HCT116 (cell line): ENCODE results near the gene TTYH1. TPM values are rescaled to one million over a fixed set of nuclear protein-coding genes. Genes with fewer than 3 reads are reported as not detected.

ENCODE experiments used
- ATAC-seq: fragments of 200-7000 bp; cut with Tn5 transposase; 2 replicates; pipeline ENCODE4 v1.9.1; 2020; ENCODE audit warnings: mild to moderate bottlenecking, moderate library complexity
- BruUV-seq: library from RNA; stranded (reverse); fragments of 400-500 nt; replicated peaks from 2 replicates; lab custom pipeline; 2021; lab: Mats Ljungman, UMichigan
- CTCF ChIA-PET: fragments of 300-600 bp; sonication (Branson Sonifier 250); formaldehyde crosslinking; loops from one replicate; lab custom pipeline; 2021; ENCODE audit warnings: antibody characterized with exemption; lab: Charles Lee
- POLR2A ChIA-PET: fragments of 300-600, 350-600 bp; sonication (Branson Sonifier 250); formaldehyde crosslinking; loops from one replicate; lab custom pipeline; 2021; ENCODE audit warnings: antibody characterized with exemption; lab: Charles Lee
- RAD21 ChIA-PET, 2 experiments: fragments of 300-600 bp; sonication (Branson Sonifier 250); formaldehyde crosslinking; loops; one replicate each; lab custom pipeline; 2023; ENCODE audit warnings: low total read pairs in 2 of 2; ENCODE audit not compliant: uncharacterized antibody in 2 of 2, unreplicated experiment in 2 of 2, low non-redundant PET in 1 of 2; lab: Charles Lee
- DNase-seq: peaks from one replicate; pipeline ENCODE4 v3.0.0-alpha.2; 2010; ENCODE audit warnings: low read depth, low spot score
- H2AFZ ChIP-seq: fragments of 200-600 bp; shearing (Covaris generic), sonication (generic); 2 replicates; pipeline ENCODE4 v1.6.1; 2017; ENCODE audit warnings: low read depth, mixed run types, mixed read lengths, antibody characterized with exemption, low read length; ENCODE audit not compliant: poor library complexity, severe bottlenecking
- H3K27ac ChIP-seq: 2 replicates; pipeline ENCODE4 v1.5.1; 2012; ENCODE audit warnings: low read depth, low read length
- H3K27me3 ChIP-seq: fragments of 200-600 bp; sonication (generic); 2 replicates; pipeline ENCODE4 v1.6.1; 2016; ENCODE audit warnings: mixed run types, low read length, mixed read lengths; ENCODE audit not compliant: insufficient read depth
- H3K36me3 ChIP-seq, 2 experiments: fragments of 200-500 bp in 1 of 2; fragments of 200-600 bp in 1 of 2; sonication (Bioruptor generic) in 1 of 2; sonication (generic) in 1 of 2; 2 replicates each; pipeline versions ENCODE4 v1.5.1 to v1.6.1; 2014 to 2016; ENCODE audit warnings: low read length in 2 of 2, inconsistent platforms in 1 of 2, mixed read lengths in 1 of 2, mixed run types in 1 of 2; ENCODE audit not compliant: insufficient read depth in 2 of 2, control insufficient read depth in 1 of 2
- H3K4me1 ChIP-seq, 2 experiments: fragments of 200-600 bp in 1 of 2; sonication (generic) in 1 of 2; 2 replicates each; pipeline versions ENCODE4 v1.5.1 to v1.6.1; 2012 to 2017; ENCODE audit warnings: low read length in 2 of 2, inconsistent platforms in 1 of 2, mild to moderate bottlenecking in 1 of 2, mixed read lengths in 1 of 2, mixed run types in 1 of 2, moderate library complexity in 1 of 2; ENCODE audit not compliant: insufficient read depth in 2 of 2, control insufficient read depth in 1 of 2
- H3K4me2 ChIP-seq: fragments of 200-600 bp; sonication (generic); 2 replicates; pipeline ENCODE4 v1.6.1; 2017; ENCODE audit warnings: mixed run types, low read length, mixed read lengths
- H3K4me3 ChIP-seq, 2 experiments: fragments of 200-600 bp in 1 of 2; sonication (generic) in 1 of 2; replicated peaks in 1 of 2; 2 replicates each; pipeline ENCODE4 v1.5.1; 2011 to 2016; ENCODE audit warnings: low read length in 2 of 2, control low read depth in 1 of 2, low read depth in 1 of 2, mild to moderate bottlenecking in 1 of 2, mixed read lengths in 1 of 2, mixed run types in 1 of 2
- H3K79me2 ChIP-seq: fragments of 200-600 bp; sonication (generic); 2 replicates; pipeline ENCODE4 v1.6.1; 2017; ENCODE audit warnings: mild to moderate bottlenecking, mixed run types, low read length, moderate library complexity, mixed read lengths; ENCODE audit not compliant: insufficient read depth
- H3K9ac ChIP-seq: fragments of 200-600 bp; sonication (generic); 2 replicates; pipeline ENCODE4 v1.6.1; 2016; ENCODE audit warnings: low read length, mixed read lengths
- H3K9me2 ChIP-seq: fragments of 200-600 bp; sonication (generic), shearing (Covaris generic); 2 replicates; pipeline ENCODE4 v1.6.1; 2017; ENCODE audit warnings: mixed run types, mild to moderate bottlenecking, moderate library complexity; ENCODE audit not compliant: insufficient read depth
- H3K9me3 ChIP-seq, 2 experiments: fragments of 200-500 bp in 1 of 2; fragments of 200-600 bp in 1 of 2; sonication (Bioruptor generic) in 1 of 2; sonication (generic) in 1 of 2; 2 replicates each; pipeline ENCODE4 v1.6.1; 2014 to 2017; ENCODE audit warnings: low read length in 2 of 2, mixed read lengths in 2 of 2, inconsistent platforms in 1 of 2, low read depth in 1 of 2, mild to moderate bottlenecking in 1 of 2, mixed run types in 1 of 2, moderate library complexity in 1 of 2; ENCODE audit not compliant: control insufficient read depth in 1 of 2, insufficient read depth in 1 of 2
- H4K20me1 ChIP-seq: fragments of 200-600 bp; sonication (generic), shearing (Covaris generic); 2 replicates; pipeline ENCODE4 v1.6.1; 2017; ENCODE audit warnings: mixed run types, mild to moderate bottlenecking, moderate library complexity; ENCODE audit not compliant: insufficient read depth
- CBX3 ChIP-seq: IDR thresholded peaks from 2 replicates; pipeline ENCODE4 v1.6.1; 2012; ENCODE audit warnings: low read depth
- ELF1 ChIP-seq: IDR thresholded peaks from 2 replicates; pipeline ENCODE4 v1.6.1; 2012; ENCODE audit warnings: low read depth, borderline replicate concordance
- EZH2 ChIP-seq: fragments of 200-600 bp; sonication (generic); IDR thresholded peaks from 2 replicates; pipeline ENCODE4 v1.6.1; 2017; ENCODE audit warnings: antibody characterized with exemption, mixed run types
- FOSL1 ChIP-seq: IDR thresholded peaks from 2 replicates; pipeline ENCODE4 v1.6.1; 2012; ENCODE audit warnings: low read depth
- POLR2AphosphoS5 ChIP-seq: IDR thresholded peaks from 2 replicates; pipeline ENCODE4 v1.6.1; 2011; ENCODE audit warnings: mild to moderate bottlenecking, low read depth, low read length, moderate library complexity
- RAD21 ChIP-seq: IDR thresholded peaks from 2 replicates; pipeline ENCODE4 v1.6.1; 2012; ENCODE audit warnings: low read depth, mild to moderate bottlenecking
- SIN3A ChIP-seq: IDR thresholded peaks from 2 replicates; pipeline ENCODE4 v1.6.1; 2012; ENCODE audit warnings: low read depth
- SRF ChIP-seq: IDR thresholded peaks from 2 replicates; pipeline ENCODE4 v1.6.1; 2012; ENCODE audit warnings: low read depth
- TCF7L2 ChIP-seq: IDR thresholded peaks from 2 replicates; pipeline ENCODE4 v1.7.0; 2011; ENCODE audit warnings: borderline replicate concordance, inconsistent platforms; ENCODE audit not compliant: insufficient read depth, insufficient read length; ENCODE audit errors: extremely low read depth
- ZFX ChIP-seq: fragments of 450-650 bp; IDR thresholded peaks from 2 replicates; pipeline ENCODE4 v1.6.1; 2017
- intact Hi-C: fragments of 100-400 bp; cut with micrococcal nuclease; formaldehyde crosslinking; loops from 2 replicates; pipeline ENCODE4 v1.10.0; 2022
- total RNA-seq: library from RNA; stranded (reverse); gene quantifications from one replicate; pipeline ENCODE4 v1.2.1, GENCODE V29; 2021; ENCODE audit not compliant: unreplicated experiment
- TF ChIP-seq, protein P1 (sequence below): IDR thresholded peaks from 2 replicates; pipeline ENCODE4 v1.6.1; 2012
- TF ChIP-seq, protein P2 (sequence below), 3 experiments: fragments of 200-600 bp in 1 of 3; sonication (generic) in 1 of 3; IDR thresholded peaks in 2 of 3; conservative IDR thresholded peaks in 1 of 3; 2 replicates each; pipeline ENCODE4 v1.5.1; 2012 to 2017; ENCODE audit warnings: low read depth in 2 of 3, low read length in 2 of 3, antibody characterized with exemption in 1 of 3, borderline replicate concordance in 1 of 3, control low read depth in 1 of 3, mild to moderate bottlenecking in 1 of 3, mixed read lengths in 1 of 3, mixed run types in 1 of 3, moderate library complexity in 1 of 3; ENCODE audit not compliant: insufficient read depth in 1 of 3
- TF ChIP-seq, protein P3 (sequence below): IDR thresholded peaks from 2 replicates; pipeline ENCODE4 v1.6.1; 2012
- TF ChIP-seq, protein P4 (sequence below): IDR thresholded peaks from 2 replicates; pipeline ENCODE4 v1.6.1; 2011; ENCODE audit warnings: mild to moderate bottlenecking, low read length, moderate library complexity; ENCODE audit not compliant: insufficient replicate concordance; ENCODE audit errors: extremely low read depth

Gene TTYH1
- total RNA-seq, 1 experiment from 2014 or later: 0.37 TPM

DNA sequence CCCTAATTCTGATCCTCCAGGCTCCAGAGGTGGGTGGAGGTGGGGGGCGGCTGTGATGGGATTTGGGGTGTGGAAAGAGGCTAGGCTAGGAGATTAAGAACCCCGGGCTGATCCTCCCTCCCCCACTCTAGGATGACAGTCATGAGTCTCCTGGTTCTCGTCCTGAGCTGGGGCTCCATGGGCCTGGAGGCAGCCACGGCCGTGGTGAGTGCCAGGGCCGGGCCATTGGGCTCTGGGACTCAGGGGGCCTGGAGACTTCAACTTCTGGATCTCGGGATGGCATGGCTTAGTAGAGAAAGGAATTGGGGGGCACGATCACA lies 13.9 kb downstream of the TTYH1 start:
- ATAC-seq (no peak), DNase-seq (no peak)
- CTCF ChIA-PET: no interaction called here
- intact Hi-C loops: no loop called here
- Histone ChIP-seq H3K4me3 (no peak overlapping the region), H3K9me2 (no peaks in the 10 kb centered on the region), H3K27me3 (no peaks in the 10 kb centered on the region), H3K4me1 (peaks cover 29 to 36% of the 10 kb centered on the region in 2 experiments), H3K9ac (no peak overlapping the region), H3K79me2 (no peaks in the 10 kb centered on the region), H4K20me1 (no peaks in the 10 kb centered on the region), H3K36me3 (no peaks in the 10 kb centered on the region), H3K4me2 (no peak overlapping the region), H3K9me3 (no peaks in the 10 kb centered on the region), H2AFZ (no peak overlapping the region), H3K27ac (no peak overlapping the region)
- POLR2A ChIA-PET: no interaction called here
- RAD21 ChIA-PET: no interaction called here
- BruUV-seq: no TSS peak
- TF ChIP-seq RAD21 (no peak), TCF7L2 (no peak), POLR2AphosphoS5 (no peak)
- TF ChIP-seq, protein P1, sequence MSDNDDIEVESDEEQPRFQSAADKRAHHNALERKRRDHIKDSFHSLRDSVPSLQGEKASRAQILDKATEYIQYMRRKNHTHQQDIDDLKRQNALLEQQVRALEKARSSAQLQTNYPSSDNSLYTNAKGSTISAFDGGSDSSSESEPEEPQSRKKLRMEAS: no peak
- TF ChIP-seq, protein P2, sequence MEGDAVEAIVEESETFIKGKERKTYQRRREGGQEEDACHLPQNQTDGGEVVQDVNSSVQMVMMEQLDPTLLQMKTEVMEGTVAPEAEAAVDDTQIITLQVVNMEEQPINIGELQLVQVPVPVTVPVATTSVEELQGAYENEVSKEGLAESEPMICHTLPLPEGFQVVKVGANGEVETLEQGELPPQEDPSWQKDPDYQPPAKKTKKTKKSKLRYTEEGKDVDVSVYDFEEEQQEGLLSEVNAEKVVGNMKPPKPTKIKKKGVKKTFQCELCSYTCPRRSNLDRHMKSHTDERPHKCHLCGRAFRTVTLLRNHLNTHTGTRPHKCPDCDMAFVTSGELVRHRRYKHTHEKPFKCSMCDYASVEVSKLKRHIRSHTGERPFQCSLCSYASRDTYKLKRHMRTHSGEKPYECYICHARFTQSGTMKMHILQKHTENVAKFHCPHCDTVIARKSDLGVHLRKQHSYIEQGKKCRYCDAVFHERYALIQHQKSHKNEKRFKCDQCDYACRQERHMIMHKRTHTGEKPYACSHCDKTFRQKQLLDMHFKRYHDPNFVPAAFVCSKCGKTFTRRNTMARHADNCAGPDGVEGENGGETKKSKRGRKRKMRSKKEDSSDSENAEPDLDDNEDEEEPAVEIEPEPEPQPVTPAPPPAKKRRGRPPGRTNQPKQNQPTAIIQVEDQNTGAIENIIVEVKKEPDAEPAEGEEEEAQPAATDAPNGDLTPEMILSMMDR (IDR thresholded peaks at IDR 0.05 in 2 of 3, conservative IDR thresholded peaks at IDR 0.05 in 1 of 3; ENCODE audit: borderline replicate concordance in 1 of 3, insufficient read depth in 1 of 3, low read depth in 2 of 3, low read length in 2 of 3): no peak

DNA sequence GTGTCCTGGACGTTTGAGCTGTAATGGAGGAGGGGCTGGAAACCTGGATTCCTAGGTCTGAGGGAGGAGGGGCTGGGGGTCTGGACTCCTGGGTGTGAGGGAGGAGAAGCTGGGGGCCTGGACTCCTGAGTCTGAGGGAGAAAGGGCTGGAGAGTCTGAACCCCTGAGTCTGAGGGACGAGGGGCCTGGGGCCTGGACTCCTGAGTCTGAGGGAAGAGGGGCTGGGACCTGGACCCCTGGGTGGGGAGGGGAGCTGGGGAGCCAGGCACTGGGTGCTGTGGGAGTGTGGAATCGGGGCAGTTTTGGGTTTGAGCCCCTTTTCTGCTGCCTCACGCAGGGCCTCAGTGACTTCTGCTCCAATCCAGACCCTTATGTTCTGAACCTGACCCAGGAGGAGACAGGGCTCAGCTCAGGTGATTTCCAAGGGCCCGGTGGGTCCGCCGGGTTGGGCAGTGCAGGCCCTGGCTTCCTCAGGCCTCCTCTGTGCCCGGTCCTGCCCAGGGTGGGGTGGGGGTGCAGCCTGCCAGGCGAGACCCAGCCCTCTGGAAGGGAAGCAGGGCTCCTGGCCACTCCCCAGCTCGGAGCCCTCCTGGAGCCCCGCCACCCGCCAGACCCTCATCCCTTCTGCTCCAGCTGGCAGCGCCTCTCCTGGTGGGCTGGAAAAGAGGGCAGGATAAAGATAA lies 14.4 kb downstream of the TTYH1 start:
- CTCF ChIA-PET: no interaction called here
- Histone ChIP-seq H3K9ac (no peak overlapping the region), H2AFZ (no peak overlapping the region), H3K27me3 (no peaks in the 10 kb centered on the region), H3K9me2 (no peaks in the 10 kb centered on the region), H3K27ac (no peak overlapping the region), H3K4me1 (peaks cover 29 to 36% of the 10 kb centered on the region in 2 experiments), H4K20me1 (no peaks in the 10 kb centered on the region), H3K36me3 (no peaks in the 10 kb centered on the region), H3K9me3 (no peaks in the 10 kb centered on the region), H3K4me2 (peak overlapping the region; percentile 88), H3K79me2 (no peaks in the 10 kb centered on the region), H3K4me3 (no peak overlapping the region)
- POLR2A ChIA-PET: no interaction called here
- no TSS peak for BruUV-seq
- intact Hi-C loops: no loop called here
- DNase-seq: no peak
- RAD21 ChIA-PET: no interaction called here
- no peak for ATAC-seq
- TF ChIP-seq, protein P3, sequence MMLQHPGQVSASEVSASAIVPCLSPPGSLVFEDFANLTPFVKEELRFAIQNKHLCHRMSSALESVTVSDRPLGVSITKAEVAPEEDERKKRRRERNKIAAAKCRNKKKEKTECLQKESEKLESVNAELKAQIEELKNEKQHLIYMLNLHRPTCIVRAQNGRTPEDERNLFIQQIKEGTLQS: no peak
- TF ChIP-seq, protein P4, sequence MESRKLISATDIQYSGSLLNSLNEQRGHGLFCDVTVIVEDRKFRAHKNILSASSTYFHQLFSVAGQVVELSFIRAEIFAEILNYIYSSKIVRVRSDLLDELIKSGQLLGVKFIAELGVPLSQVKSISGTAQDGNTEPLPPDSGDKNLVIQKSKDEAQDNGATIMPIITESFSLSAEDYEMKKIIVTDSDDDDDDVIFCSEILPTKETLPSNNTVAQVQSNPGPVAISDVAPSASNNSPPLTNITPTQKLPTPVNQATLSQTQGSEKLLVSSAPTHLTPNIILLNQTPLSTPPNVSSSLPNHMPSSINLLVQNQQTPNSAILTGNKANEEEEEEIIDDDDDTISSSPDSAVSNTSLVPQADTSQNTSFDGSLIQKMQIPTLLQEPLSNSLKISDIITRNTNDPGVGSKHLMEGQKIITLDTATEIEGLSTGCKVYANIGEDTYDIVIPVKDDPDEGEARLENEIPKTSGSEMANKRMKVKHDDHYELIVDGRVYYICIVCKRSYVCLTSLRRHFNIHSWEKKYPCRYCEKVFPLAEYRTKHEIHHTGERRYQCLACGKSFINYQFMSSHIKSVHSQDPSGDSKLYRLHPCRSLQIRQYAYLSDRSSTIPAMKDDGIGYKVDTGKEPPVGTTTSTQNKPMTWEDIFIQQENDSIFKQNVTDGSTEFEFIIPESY: no peak
- TF ChIP-seq FOSL1 (no peak), ELF1 (no peak), EZH2 (no peak), SRF (no peak), TCF7L2 (no peak), SIN3A (no peak), CBX3 (no peak), ZFX (no peak)
